Left renal cortex interstitium (tissue), 4 donors: ENCODE results near the gene NBEA. TPM values are rescaled to one million over a fixed set of nuclear protein-coding genes. Genes with fewer than 3 reads are reported as not detected.

Source experiments
- DNase-seq, 4 donors: peaks; one replicate each; pipeline ENCODE4 v3.0.0-alpha.2; 2013; ENCODE audit warnings: low read depth in 4 of 4, low spot score in 2 of 4, missing footprints in 1 of 4
- polyA plus RNA-seq, 4 donors: library from polyadenylated mRNA; unstranded; fragments of 120-200 nt; gene quantifications; one replicate each; pipeline ENCODE4 v1.2.1, GENCODE V29; 2013; ENCODE audit not compliant: insufficient read length in 4 of 4

The NBEA gene
- polyA plus RNA-seq, 4 donors, result 14.3 to 18.2 (median 16.9) TPM

GRCh38 chr13:35496761-35497386, 554.8 kb downstream of the NBEA start:
- DNase-seq, result no peak

GRCh38 chr13:35498231-35498630, 556.2 kb downstream of the NBEA start:
- DNase-seq, result no peak

- DNase-seq, result no peak
Observed at GRCh38 chr13:35499196-35499662, 557.2 kb downstream of the NBEA start.

- DNase-seq, result no peak
Observed at GRCh38 chr13:35499676-35500075, 557.6 kb downstream of the NBEA start.

GRCh38 chr13:35500144-35500543, 558.1 kb downstream of the NBEA start:
- no peak for DNase-seq

- no peak for DNase-seq
Observed at GRCh38 chr13:35501661-35502235, 559.7 kb downstream of the NBEA start.

- DNase-seq, result no peak
Observed at GRCh38 chr13:35502456-35502855, 560.4 kb downstream of the NBEA start.

GRCh38 chr13:35512271-35512920, 570.3 kb downstream of the NBEA start:
- DNase-seq, result no peak

GRCh38 chr13:35514061-35514477, 572.0 kb downstream of the NBEA start:
- no peak for DNase-seq

GRCh38 chr13:35514801-35515502, 572.9 kb downstream of the NBEA start:
- DNase-seq, result no peak

GRCh38 chr13:35518337-35518946, 576.4 kb downstream of the NBEA start:
- DNase-seq, result no peak

GRCh38 chr13:35524171-35524570, 582.1 kb downstream of the NBEA start:
- no peak for DNase-seq

- no peak for DNase-seq
Observed at GRCh38 chr13:35526577-35526976, 584.5 kb downstream of the NBEA start.

- DNase-seq, result no peak
Observed at GRCh38 chr13:35527451-35527850, 585.4 kb downstream of the NBEA start.

GRCh38 chr13:35530147-35530546, 588.1 kb downstream of the NBEA start:
- DNase-seq, result no peak

GRCh38 chr13:35530581-35530980, 588.5 kb downstream of the NBEA start:
- no peak for DNase-seq

- no peak for DNase-seq
Observed at GRCh38 chr13:35531526-35531925, 589.5 kb downstream of the NBEA start.

GRCh38 chr13:35534343-35534742, 592.3 kb downstream of the NBEA start:
- DNase-seq, result no peak

GRCh38 chr13:35548790-35549189, 606.7 kb downstream of the NBEA start:
- DNase-seq, result no peak

- DNase-seq, result no peak
Observed at GRCh38 chr13:35549481-35549880, 607.4 kb downstream of the NBEA start.
